Glutamatergic neuron (in vitro differentiated cells): ENCODE measurements around the gene ARHGAP24. TPM values are rescaled to one million over a fixed set of nuclear protein-coding genes. Genes with fewer than 3 reads are reported as not detected.

Experiments
- DNase-seq: peaks from one replicate; pipeline ENCODE4 v3.0.0; 2022
- H3K27ac Mint-ChIP-seq: one replicate; pipeline ENCODE4 v1.8.0; 2020; ENCODE audit warnings: mild to moderate bottlenecking, mixed read lengths, inconsistent platforms; ENCODE audit not compliant: unreplicated experiment
- H3K27me3 Mint-ChIP-seq: one replicate; pipeline ENCODE4 v1.8.0; 2020; ENCODE audit warnings: mild to moderate bottlenecking, moderate library complexity, mixed read lengths, inconsistent platforms; ENCODE audit not compliant: unreplicated experiment
- H3K36me3 Mint-ChIP-seq: one replicate; pipeline ENCODE4 v1.8.0; 2020; ENCODE audit warnings: mild to moderate bottlenecking, mixed read lengths, inconsistent platforms; ENCODE audit not compliant: unreplicated experiment
- H3K4me1 Mint-ChIP-seq: one replicate; pipeline ENCODE4 v1.8.0; 2020; ENCODE audit warnings: mild to moderate bottlenecking, low read depth, mixed read lengths, inconsistent platforms; ENCODE audit not compliant: unreplicated experiment
- H3K4me3 Mint-ChIP-seq: one replicate; pipeline ENCODE4 v1.8.0; 2020; ENCODE audit warnings: mild to moderate bottlenecking, mixed read lengths, inconsistent platforms; ENCODE audit not compliant: unreplicated experiment
- H3K9me3 Mint-ChIP-seq: one replicate; pipeline ENCODE4 v1.8.0; 2020; ENCODE audit warnings: mild to moderate bottlenecking, moderate library complexity, mixed read lengths, inconsistent platforms; ENCODE audit not compliant: unreplicated experiment
- microRNA-seq: library from miRNA; unstranded; fragments of <30 nt; microRNA quantifications from one replicate; pipeline ENCODE4, GENCODE V29; 2020; ENCODE audit not compliant: unreplicated experiment
- total RNA-seq: library from RNA; stranded (reverse); fragmentation: NEBNext Ultra II Directional; extraction: Animal tissue kit (Norgen Biotek cat#: 25700); gene quantifications from one replicate; pipeline ENCODE4 v1.2.1, GENCODE V29; 2021; ENCODE audit not compliant: unreplicated experiment
- TF ChIP-seq, protein P1 (sequence below): fragments of 200-600 bp; sonication (generic); IDR thresholded peaks from one replicate; pipeline ENCODE4 v1.5.0; 2021; ENCODE audit not compliant: partially characterized antibody, unreplicated experiment

Gene ARHGAP24
- total RNA-seq, 1 donor from 2014 or later, result 1.6 TPM

DNA sequence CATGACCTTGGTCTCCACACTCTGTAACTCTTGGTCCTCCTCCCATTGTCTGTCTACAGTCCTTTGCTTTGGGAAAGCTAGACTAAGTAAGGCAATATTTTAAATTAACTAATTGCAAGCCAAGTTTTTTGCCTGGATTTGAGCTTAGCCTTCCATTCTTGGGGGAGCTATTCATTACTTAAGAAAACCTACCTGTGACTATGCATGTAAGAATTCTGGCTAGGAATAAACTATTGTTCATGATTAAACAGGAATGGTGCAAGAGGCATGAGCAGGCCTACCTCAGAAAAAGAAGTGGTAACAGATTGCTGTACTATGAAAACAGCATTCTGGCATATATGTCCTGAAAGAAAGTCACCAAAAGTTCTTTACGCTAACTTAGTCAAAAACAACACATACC, 575.5 kb downstream of the ARHGAP24 start:
- H3K27ac Mint-ChIP-seq, result no peak overlapping the region
- no peaks in the 10 kb centered on the region for H3K27me3 Mint-ChIP-seq
- H3K36me3 Mint-ChIP-seq, result no peaks in the 10 kb centered on the region
- DNase-seq, result no peak
- TF ChIP-seq, protein P1, sequence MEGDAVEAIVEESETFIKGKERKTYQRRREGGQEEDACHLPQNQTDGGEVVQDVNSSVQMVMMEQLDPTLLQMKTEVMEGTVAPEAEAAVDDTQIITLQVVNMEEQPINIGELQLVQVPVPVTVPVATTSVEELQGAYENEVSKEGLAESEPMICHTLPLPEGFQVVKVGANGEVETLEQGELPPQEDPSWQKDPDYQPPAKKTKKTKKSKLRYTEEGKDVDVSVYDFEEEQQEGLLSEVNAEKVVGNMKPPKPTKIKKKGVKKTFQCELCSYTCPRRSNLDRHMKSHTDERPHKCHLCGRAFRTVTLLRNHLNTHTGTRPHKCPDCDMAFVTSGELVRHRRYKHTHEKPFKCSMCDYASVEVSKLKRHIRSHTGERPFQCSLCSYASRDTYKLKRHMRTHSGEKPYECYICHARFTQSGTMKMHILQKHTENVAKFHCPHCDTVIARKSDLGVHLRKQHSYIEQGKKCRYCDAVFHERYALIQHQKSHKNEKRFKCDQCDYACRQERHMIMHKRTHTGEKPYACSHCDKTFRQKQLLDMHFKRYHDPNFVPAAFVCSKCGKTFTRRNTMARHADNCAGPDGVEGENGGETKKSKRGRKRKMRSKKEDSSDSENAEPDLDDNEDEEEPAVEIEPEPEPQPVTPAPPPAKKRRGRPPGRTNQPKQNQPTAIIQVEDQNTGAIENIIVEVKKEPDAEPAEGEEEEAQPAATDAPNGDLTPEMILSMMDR, result no peak
- no peak overlapping the region for H3K4me3 Mint-ChIP-seq
- H3K4me1 Mint-ChIP-seq, result peaks cover 18% of the 10 kb centered on the region
- H3K9me3 Mint-ChIP-seq, result no peaks in the 10 kb centered on the region

Small RNA genes within 50 kb of the gene (microRNA-seq; reads per million reads assigned to microRNA genes)
- 0.55 reads per million for gene MIR4451
